GM18519 (cell line): ENCODE data around the gene KIF5A.
"Not testable (repeated sequence)": the region's sequence is repeated elsewhere in the genome, so short reads cannot be mapped to it uniquely, and the experiment has no call there.

ENCODE experiments used
- ATAC-seq: cut with Tn5 transposase; IDR thresholded peaks from one replicate; pipeline ENCODE4 v1.9.1; 2021; ENCODE audit warnings: mild to moderate bottlenecking, moderate library complexity; ENCODE audit not compliant: unreplicated experiment, low FRiP score

KIF5A gene

DNA sequence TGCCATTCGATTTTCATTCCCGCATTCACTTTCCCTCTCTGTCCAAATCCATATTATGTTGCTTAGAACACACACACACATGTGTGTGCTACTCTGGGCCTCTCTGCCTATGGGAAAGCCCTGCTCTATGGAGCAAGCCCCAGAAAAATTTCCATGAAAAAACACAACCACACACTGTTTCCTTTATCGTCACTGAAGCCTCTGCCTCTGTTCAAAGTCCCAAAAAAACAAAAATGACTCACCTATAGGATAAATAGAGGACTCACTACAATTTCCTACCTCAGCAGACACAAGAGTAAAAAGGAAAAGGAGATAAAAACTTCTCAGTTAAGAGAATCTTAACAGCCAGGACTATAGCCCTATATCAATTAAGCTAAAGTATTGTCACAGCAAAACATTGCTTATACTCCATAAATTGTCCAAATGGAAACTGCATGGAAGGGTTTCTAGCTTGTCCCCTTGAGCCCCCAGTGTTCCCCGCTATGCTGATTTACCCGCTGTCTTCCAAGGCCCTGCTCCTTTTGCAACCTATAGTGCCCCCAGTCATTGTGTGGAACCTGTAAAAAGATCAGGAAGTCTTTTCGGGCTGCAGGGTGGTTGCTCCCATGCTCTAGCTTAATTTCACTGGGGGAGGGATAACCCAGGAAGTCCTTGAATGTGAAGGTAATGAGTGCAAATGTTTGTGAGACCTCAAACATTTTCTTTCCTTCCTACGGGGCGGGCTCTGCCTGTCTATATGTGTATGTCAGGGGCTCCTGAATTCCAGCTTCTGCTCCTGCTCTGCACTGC is 30.0 kb downstream of the KIF5A start:
- no peak for ATAC-seq

DNA sequence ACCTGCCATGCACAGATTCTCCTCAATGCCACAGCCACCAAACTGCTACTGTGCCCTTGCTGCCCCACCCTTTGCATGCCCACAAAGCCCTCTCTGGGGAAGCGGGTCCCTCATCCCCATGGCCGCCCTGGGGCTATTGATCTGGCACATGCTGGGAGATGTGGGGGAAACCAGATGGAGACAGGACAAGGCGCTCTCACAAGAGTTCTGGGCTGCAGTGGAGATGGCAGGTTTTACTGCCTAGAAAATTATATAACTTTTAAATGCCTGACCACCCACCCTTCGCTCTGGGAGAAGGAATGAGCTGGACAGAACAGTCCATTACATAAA is 30.6 kb downstream of the KIF5A start:
- ATAC-seq = no peak

DNA sequence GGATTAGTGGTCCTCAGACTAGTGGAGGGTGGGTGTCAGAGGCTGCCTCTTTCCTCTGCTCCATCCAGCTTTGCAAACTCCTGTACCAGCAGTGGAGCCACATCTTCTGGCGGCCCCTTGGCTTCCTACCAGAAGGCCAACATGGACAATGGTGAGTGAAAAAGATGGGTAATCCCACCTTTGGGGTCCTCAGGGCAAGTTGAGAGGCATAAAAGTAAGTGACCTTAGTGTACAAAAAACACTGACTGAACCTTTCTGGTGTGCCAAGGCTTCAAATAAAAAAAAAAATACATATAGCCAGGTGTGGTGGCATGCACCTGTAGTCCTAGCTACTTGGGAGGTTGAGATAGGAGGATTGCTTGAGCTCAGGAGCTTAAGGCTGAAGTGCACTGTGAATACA is 32.0 kb downstream of the KIF5A start:
- no peak for ATAC-seq

DNA sequence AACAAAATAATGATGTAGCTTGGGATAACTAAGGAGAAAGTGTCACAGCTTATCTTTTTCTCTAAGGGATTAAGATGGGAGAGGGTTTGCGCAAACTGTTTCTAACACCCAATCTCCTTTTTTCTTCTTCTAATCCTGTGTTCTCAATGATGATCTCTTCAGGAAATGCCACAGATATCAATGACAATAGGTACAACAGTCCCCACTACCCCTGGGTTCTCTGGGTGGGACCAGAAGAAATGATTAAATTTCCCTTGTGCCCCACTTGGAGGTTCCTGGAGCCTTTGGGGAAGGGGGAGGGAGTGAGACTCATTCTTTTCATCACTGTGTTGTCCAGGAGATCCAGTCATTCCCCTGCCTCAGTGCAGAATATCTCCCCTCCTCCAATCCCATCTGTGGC is 32.6 kb downstream of the KIF5A start:
- ATAC-seq = no peak

DNA sequence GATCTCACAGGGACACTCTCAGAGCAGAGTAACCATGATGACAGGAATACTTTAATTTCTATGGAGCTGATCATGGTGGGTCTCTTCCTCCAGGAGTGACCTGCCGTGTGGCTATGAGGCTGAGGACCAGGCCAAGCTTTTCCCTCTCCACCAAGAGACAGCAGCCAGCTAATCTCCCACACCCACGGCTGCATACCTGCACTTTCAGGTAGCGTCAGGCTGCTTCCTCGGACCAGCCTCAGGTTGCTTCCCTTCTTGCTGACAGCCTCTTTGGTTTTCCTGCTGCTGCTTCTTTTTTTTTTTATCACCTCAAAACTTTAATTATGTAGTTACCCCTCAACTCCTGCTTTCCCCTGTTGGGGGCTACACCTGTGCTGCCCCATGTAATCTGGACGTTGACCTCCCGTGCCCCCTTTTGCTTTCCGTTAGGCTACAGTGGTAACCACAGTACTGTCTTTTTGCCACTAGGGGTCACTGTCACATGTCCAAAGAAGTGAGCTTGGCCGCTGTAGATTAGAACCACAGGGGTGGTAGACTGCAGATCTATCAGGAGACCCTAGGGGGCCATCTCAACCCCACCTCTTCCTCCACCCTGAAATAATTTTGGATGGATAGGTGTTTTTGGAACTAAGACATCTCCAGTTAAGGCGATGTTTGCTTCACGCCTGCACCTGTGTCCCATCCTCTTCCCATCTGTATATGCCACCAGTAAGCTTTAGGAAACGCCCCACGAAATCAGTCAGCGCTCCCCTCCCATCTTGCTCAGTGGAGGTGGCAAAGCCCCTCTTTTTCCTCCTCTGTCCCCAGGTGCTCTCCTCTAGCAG is 33.4 kb downstream of the KIF5A start:
- ATAC-seq = peak; percentile 91

DNA sequence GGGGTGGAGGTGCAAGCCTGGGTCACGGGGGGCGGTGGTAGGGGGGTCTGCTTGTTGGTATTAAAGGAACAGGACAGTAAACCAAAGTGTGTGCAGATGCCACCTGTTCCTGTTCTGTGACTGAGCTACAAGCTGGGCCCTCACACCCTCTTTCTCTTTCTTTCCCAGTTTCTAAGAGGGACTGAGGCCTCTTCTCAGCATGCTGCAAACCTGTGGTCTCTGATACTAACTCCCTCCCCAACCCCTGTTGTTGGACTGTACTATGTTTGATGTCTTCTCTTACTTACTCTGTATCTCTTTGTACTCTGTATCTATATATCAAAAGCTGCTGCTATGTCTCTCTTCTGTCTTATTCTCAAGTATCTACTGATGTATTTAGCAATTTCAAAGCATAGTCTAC is 34.2 kb downstream of the KIF5A start:
- ATAC-seq = no peak

DNA sequence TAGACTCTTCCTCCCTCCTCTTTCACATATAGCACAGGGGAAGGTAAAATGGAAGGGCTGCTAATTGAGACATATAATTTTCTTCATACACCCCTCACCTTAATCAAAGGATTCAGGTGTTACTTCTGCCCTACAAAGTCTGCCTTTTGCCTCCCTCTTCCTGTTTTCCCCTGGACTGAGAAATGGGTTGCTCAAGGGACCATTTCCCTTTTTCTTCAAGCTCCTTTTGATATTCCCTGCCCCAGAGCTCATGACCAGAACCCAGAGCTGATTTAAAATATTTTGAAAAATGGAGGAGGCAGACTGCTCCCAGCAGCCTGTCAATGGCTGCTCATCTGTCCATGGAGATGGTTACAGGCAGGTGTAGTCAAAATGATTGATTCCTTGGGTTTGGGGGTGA is 34.8 kb downstream of the KIF5A start:
- no peak for ATAC-seq

DNA sequence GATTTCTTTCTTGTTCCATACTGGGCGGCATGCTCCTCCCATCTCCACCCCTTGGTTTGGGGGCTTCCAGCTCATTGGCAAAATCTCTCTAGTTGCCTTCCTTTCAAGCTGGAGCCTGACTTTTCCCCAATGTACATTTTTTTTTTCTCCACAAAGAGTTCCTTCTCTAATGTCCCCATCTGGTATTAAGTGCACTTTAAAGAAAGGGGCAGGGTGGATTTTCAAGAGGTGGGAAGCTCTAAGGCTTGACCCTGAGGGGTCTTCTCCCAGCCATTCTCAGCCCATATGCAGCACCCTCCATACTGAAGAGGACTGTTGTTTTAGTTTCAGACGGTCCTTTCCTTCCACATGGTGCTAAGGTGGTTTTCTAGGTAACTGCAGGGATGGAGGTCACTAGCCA is 35.3 kb downstream of the KIF5A start:
- ATAC-seq = no peak

DNA sequence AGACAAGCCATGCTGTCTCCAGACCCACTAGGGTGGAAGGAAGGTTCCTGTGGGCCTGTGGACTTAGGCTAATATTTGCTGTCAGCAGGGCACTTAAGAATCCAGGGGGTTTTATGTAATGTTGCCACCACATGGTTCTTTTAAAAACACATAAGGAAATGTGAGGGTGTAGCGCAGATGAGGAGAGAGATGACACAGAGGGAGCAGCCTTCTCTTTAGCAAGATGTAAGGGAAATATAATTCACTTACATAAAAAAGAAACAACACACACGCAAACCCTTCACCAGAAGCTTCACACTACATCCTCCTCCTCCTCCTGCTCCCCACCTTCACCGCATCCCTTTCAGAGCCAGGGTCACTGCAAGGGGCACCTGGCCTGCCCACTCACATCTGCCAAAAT is 36.3 kb downstream of the KIF5A start:
- no peak for ATAC-seq

DNA sequence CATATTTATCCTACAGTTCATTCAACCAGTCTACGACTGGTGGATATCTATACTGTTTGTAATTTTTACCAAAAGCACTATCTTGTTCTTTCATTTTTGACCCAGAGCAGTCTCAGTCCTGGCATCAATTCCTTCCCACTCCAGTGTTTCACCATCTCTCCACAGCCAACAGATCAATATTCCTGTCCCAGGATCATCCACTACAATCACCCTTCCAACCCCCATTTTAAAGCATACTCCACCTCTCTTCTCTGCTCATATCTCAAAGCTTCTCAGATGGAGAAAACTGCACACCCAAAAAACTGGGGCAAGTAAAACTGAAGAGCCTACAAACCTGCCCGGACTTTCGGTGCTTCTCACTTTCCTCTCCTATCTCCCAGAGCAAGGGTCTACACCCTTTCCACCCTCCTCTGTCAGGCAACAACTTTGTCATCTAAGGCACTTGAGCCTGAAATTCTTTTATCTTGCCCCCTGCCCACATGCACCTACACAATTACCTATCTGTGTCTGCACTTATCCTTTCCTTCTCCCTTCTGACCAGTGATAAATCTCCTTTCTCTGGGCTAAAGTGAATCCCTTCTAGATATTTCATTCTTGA is 37.1 kb downstream of the KIF5A start:
- ATAC-seq = no peak

DNA sequence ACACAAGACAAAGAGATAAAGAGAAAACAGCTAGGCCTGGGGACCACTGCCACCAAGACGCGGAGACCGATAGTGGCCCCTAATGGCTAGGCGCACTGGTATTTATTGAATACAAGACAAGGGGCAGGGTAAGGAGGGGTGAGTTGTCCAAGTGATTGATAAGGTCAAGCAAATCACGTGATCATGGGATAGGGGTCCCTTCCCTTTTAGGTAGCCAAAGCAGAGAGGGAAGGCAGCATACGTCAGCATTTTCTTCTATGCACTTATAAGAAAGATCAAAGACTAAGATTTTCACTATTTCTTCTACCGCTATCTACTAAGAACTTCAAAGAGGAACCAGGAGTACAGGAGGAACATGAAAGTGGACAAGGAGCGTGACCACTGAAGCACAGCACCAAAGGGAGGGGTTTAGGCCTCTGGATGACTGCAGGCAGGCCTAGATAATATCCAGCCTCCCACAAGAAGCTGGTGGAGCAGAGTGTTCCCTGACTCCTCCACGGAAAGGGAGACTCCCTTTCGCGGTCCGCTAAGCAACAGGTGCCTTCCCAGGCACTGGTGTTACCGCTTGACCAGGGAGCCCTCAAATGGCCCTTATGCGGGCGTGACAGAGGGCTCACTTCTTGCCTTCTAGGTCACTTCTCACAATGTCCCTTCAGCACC is 39.2 kb downstream of the KIF5A start:
- not testable (repeated sequence) for ATAC-seq

DNA sequence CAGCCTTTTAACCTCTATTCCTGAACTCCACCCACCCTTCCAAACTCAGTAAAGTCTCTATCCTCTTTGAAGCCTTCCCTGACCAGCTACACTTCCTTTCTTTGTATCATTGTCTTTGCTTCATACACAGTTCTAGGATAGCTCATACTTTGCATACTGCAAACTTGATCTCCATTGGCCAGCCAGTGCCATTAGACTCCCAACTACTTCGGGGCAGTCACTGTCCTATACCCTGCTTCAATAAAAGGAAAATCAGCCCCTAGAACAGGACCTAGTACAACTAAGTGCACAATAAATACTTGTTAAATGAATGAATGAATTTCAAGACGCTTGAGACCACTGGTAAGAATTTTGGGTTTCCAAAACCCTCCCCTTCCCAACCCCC is 40.6 kb downstream of the KIF5A start:
- no peak for ATAC-seq

DNA sequence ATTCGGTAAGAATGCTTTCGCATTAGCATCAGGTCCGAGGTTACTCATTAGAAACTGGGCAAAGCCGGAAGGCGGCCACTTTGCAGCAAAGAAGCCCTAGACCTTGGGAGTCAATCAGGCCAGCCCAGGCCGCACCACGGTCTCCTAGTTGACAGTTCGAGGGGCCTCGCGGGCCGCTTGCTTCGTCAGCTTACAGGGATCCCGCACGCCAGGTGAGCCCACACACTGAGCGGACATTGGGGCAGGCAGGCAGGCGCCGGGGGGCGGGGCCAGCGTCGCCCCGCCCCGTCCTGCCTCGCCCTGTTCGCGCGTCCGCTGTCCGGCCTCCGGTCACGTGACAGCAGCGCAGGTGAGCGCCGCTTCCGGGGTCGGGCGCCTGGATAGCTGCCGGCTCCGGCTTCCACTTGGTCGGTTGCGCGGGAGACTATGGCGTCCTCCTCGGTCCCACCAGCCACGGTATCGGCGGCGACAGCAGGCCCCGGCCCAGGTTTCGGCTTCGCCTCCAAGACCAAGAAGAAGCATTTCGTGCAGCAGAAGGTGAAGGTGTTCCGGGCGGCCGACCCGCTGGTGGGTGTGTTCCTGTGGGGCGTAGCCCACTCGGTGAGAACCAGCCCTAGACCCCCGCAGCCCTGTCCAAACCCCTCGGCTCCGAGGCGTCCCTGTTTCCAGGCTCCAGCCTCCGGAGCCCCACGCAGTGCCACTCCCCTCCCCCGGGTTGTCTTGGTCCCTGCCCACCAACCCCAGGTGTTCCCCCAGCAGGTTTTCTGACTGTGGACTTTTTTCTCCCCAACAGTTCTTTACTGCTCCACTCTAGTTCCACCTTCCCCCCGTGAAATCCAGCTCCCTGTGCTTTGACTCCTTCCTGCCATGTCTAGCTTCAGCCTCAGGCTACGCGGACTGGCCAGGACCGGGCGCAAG is 41.3 kb downstream of the KIF5A start, which contains the start of gene PIP4K2C:
Gene PIP4K2C, plus strand, starts transcription at position 329 of the 918 bp plus-strand sequence. Its CDS starts 98 bp downstream, at position 427.
- peak; percentile 85 for ATAC-seq

DNA sequence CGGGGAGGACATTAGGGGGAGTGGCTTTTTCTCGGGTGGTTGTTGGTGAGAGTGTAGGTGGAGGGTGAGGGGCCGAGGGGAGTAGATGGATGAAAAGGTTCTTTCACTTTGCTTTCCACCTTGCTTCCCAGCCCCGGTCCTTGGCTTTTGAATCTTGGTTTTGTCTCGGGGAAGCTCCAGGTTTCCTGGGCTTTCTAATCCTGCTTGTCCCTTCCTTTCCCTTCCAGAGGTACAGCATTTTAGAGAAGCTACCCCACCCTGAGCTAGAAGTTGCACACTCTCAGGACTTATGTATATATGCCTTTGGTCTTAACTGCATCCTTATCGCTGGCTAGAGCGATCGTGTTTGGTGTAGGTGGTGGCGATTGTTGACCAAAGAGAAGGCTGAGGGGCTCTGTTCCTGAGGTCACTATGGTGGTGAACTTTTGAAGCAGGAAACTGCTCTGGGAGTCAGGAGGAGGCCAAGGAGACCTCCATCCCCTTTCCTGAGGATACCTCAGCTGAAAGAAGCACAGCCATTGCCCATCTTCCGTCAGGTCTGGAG is 42.0 kb downstream of the KIF5A start:
- no peak for ATAC-seq

DNA sequence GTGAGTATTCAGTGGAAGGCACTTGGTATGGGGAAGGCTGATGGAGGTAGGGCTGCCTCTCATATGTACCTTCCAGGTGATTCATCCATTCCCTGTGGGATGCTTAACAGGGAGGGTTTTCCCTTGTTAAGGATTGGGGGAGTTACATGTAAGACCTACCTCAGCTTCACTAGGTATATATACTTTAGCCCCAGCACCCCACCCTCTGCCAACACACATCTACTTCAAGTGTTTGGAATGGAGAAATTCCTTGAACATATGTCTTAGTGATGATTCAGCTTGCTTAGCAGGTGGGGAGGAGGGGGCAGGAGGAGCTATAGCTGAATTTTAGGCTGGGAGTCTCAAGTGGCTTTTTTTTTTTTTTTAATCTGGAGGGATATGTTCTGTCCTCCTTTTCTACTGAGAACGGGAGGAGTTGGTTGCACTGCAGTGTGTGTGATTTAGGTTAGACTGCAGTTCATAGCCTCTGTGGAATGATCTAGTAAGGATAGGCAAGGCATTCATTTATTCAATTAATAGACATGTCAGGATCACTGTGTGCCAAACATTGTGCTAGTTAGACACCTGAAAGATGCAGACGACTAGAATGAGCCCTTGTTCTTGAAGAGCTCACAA is 42.8 kb downstream of the KIF5A start:
- ATAC-seq = no peak

DNA sequence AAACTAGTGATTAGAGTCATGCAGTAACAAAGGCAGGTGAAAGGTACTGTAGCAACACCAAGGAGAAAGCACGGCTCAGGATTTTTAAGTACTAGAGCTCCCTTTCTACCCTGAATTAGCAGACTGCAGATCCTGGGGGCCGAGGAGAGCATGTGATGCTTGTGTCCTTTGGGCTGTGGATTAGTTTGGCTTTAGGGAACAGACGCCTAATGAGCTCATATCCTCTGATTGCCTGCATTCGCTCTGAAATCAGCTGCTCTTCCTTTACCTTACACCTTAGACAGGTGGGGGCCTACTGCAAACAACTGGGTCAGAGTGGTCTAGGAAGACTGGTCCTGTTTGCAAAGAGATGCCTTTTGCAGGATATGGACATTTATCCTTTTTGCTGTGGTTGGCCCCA is 43.3 kb downstream of the KIF5A start:
- no peak for ATAC-seq

DNA sequence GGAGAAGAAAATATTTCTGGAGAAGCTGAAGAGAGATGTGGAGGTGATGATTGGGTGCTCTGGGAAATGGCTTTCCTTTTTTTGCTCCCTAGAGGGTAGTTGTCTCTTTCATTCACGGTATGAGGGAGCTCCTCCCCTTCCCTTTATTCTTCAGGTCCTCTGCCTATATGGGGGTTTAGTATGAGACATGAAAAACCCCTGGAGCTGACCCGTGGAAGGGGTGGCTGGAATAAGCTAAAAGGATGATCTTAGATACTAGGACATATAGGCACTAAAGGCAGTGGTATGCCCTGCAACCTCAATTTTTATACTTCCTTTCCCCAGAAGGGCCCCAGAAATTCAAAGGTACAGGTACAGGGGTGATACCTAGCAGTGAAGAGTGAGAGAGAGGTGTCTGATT is 50.6 kb downstream of the KIF5A start:
- no peak for ATAC-seq

DNA sequence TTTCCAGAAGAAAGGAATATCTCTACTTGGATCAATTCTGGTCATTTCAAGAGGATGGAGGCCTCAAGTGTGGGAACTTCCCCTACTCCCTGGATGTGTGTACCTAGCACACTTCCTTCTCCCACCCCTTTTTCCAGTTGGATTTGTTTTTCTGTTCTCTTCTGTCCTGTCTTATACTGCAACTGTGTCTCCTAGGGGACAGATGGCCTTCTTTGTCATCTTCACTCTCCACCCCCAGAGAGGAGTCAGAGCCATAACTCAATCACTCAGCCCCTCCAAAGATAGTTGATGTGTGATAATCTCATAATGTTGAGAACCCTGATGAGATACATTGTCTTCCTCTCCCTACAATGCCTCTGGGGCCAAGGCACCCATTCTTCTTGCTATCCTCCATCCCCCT is 52.7 kb downstream of the KIF5A start:
- ATAC-seq = no peak

DNA sequence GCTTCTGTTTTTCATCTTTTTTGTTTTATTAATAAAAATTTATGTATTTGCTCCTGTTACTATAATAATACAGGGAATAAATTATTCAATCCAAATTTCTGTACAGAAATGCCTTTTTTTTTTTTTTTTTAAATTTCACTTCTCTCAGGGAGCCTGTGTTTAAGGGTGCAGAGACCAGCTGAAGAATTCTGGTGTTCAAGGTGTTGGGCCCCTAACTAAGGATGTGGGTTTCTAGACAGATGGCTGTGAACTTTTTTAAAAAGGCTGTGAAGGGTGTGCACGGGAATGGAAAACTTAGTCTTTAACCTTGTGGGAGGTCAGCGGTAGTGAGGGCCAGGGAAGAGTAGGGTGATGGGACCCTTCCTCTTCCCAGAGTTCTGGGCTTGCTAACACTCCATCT is 53.5 kb downstream of the KIF5A start:
- no peak for ATAC-seq
